GM19035 (cell line): ENCODE measurements around the gene DPYSL5.

Experiments used
- ATAC-seq: cut with Tn5 transposase; IDR thresholded peaks from one replicate; pipeline ENCODE4 v1.9.1; 2021; ENCODE audit not compliant: unreplicated experiment

DPYSL5 gene

DNA sequence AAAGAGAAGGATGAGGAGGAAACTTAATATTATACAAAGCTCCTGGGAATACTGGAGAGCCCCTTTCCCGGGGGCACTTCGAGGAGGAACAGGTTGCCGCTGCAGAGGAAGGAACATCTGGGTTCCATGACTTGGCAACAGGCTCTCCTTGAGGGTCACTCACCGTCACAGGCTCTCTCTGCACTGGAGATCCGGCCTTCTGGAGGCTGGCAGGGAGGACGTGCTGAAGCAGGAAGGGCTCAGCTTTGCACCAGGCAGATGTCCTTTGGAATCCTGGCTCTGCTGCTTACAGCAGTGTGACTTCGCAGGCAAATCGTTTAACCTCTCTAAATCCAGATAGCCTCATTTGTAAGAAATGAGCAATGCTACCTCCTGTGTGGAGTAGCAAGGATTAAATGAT lies 2.9 kb upstream of the DPYSL5 start:
- ATAC-seq, result no peak

- ATAC-seq, result no peak
These were observed 1.3 kb upstream of the DPYSL5 start for GRCh38 chr2:26846334-26847306.

GRCh38 chr2:26847307-26847654 lies 651 bp upstream of the DPYSL5 start:
- no peak for ATAC-seq

- ATAC-seq, result no peak
These were observed 564 bp downstream of the DPYSL5 start for GRCh38 chr2:26848336-26849055.

DNA sequence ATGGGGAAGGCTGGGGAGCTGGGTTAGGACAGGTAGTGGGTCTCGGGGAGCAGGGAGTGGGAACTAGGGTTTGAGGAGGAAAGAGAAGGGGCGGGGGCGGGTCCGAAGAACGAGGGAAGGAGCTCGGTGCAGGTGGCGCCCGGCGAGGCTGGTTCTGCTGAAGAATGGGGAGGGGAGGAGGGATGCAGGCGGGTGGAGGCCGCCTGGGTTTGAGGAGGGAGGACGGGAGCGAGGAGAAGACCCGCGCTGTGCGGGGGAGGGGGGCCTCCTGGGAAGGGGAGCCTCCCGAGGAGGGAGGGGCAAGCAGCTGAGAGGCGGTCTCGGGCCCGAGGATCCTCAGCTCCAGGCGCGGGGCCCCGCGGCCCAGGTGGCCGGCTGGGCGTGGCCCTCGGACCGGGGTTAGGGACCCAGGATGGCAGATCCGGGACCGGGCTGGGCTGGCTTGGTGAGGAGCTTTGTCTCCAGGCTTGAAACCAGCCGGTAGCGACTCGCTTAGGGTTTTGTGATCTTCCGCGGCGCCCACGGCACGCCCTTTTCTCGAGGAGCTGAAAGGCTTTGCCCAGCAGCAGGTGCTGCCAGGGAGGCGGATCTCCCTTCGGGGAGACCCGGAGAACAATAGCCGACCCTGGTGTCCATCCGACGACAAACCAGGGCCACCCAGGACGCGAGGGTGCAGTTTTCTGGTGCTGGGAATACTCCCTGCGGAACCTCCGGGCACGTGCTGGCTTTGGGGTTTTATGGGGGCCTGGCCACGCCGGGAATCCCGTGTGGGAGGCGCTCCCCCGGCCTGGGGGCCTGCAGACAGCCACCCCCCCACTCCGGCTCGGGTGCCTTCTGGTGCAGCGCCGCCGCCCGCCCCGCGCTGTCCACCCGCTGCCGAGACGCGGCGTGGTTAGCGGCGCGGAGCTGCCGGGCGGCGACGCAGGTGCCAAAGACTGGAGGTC lies 1.4 kb downstream of the DPYSL5 start:
- no peak for ATAC-seq

GRCh38 chr2:26850000-26850431 lies 2.1 kb downstream of the DPYSL5 start:
- ATAC-seq, result no peak

DNA sequence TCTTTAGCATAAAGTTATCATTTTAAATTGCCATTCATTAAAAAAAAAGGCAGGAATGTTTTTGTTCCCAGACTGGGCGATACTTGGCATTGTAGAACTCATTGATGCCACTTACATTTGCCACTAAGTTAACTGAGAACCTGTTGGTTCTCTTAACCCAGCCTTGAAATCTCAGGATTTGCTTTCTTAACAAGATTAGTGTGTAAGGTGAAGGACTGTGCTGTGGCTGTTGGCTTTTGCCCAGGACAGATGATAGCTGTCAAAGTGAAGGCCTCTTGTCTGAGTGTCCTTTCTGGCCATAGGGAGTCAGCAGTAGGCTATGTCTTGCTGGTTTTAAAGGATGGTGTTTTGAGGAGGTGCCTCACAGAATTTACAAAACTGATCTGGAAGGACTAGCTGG lies 2.6 kb downstream of the DPYSL5 start:
- ATAC-seq, result no peak

GRCh38 chr2:26852405-26853306 lies 4.7 kb downstream of the DPYSL5 start:
- ATAC-seq, result no peak

DNA sequence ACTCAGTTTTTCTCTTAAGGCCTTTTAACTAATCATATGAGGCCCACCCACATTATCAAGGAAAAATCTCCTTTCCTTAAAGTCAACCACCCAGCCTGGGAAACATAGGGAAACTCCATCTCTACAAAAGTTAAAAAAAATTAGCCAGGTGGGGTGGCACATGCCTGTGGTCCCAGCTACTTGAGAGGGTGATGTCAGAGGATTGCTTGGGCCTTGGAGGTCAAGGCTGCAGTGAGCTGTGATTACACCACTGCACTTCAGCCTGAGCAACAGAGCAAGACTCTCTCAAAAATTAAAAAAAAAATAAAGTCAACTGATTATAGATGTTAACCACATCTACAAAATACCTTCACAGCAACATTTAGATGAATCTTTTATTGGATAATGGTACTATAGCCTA lies 5.8 kb downstream of the DPYSL5 start:
- ATAC-seq, result no peak

DNA sequence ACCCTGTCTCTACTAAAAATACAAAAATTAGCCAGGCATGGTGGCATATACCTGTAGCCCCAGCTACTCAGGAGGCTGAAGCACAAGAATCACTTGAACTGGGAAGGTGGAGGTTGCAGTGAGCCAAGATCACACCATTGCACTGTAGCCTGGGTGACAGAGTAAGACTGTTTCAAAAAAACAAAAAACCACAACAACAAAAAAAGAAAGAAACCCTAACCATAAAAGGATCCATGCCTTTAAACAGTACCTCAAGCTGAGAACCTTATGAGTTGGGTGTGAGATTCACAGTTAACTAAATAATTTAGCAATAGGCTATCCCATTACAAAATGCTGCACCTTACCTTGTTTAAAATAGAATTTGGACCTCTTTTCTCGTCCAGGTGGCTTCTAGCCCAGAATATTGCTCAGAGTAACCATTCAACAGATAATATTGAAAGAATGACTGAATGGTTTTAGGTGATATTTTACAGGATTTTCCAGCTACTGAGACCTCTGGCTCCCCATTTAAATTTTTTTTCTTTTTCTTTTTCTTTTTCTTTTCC lies 6.4 kb downstream of the DPYSL5 start:
- ATAC-seq, result no peak

DNA sequence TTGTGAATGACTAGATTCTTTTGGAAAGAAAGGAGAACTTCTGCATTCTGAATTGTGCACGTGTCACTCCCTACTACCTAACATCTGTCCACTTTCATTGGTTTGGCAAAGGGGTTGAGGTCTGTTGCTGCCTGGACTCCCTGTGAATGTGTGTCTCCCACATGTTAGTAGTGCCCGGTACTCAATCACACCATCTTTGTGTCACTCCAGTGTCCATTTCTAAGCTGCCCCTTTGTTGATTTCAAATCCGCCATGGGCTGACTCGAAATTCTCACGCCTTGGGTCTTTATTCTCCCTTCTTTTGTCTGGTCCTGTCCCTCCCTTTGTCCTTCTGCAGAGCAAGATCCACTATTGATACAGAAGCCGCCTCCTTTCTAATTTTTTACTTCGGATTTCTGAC lies 7.5 kb downstream of the DPYSL5 start:
- ATAC-seq, result no peak

- ATAC-seq, result no peak
These were observed 11.7 kb downstream of the DPYSL5 start for GRCh38 chr2:26859622-26860021.

GRCh38 chr2:26860211-26860850 lies 12.4 kb downstream of the DPYSL5 start:
- no peak for ATAC-seq

GRCh38 chr2:26861610-26862224 lies 13.8 kb downstream of the DPYSL5 start:
- ATAC-seq, result no peak

- no peak for ATAC-seq
These were observed 16.3 kb downstream of the DPYSL5 start for GRCh38 chr2:26864226-26864625.

DNA sequence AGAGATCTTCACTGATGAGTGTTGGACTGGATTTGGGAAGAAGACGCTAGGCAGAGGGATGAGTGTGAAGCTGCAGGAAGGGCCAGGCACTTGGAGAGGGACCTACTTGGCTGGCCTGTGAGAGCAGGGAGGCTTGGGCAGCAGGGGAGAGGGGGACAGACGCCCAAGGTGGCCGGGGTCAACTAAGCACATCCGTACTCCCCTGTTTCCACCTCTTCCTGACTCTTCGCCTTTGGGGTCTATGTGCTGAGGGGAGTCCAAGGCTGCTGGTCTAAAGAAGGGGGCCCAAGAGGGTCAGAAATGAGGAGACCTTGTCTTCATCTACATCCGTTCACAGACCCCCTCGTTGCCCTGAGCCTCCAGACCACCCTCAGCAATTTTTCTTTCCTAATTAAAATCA lies 16.7 kb downstream of the DPYSL5 start:
- ATAC-seq, result no peak

GRCh38 chr2:26870585-26871095 lies 22.7 kb downstream of the DPYSL5 start:
- no peak for ATAC-seq

GRCh38 chr2:26873286-26873983 lies 25.5 kb downstream of the DPYSL5 start:
- no peak for ATAC-seq
